Prostate gland (tissue), 2 donors: ENCODE measurements around the gene MS4A6E. TPM values are rescaled to one million over a fixed set of nuclear protein-coding genes. Genes with fewer than 3 reads are reported as not detected.

ENCODE experiments used
- DNase-seq: peaks from one replicate; pipeline ENCODE4 v3.0.0-alpha.2; 2019; ENCODE audit warnings: low spot score
- H3K27ac ChIP-seq, 2 donors: fragments of 200-600 bp; sonication (generic); 2 replicates each; pipeline ENCODE4 v1.5.1; 2017 to 2019
- H3K27me3 ChIP-seq: fragments of 200-600 bp; sonication (generic); replicated peaks from 2 replicates; pipeline ENCODE4 v1.5.1; 2019; ENCODE audit not compliant: insufficient read depth
- H3K36me3 ChIP-seq, 2 donors: fragments of 200-600 bp; sonication (generic); 1 replicate in 1 of 2; 2 replicates in 1 of 2; pipeline versions ENCODE4 v1.5.1 to v1.8.1; 2017 to 2019
- H3K4me1 ChIP-seq: fragments of 200-600 bp; sonication (generic); replicated peaks from 2 replicates; pipeline ENCODE4 v1.5.1; 2019
- H3K4me3 ChIP-seq, 2 donors: fragments of 200-600 bp; sonication (generic); 2 replicates each; pipeline ENCODE4 v1.5.1; 2017 to 2019
- H3K9me3 ChIP-seq: fragments of 200-600 bp; sonication (generic); 2 replicates; pipeline ENCODE4 v1.5.1; 2017
- POLR2A ChIP-seq: fragments of 450-650 bp; IDR thresholded peaks from one replicate; pipeline ENCODE4 v1.6.1; 2016; ENCODE audit warnings: antibody characterized with exemption, mild to moderate bottlenecking
- POLR2AphosphoS5 ChIP-seq: sonication (generic); formaldehyde crosslinking; IDR thresholded peaks from one replicate; pipeline ENCODE4 v1.6.1; 2017; ENCODE audit warnings: antibody characterized with exemption
- WGBS: methylation state at CpG from one replicate; pipeline ENCODE4 v1.1.5; 2018; 5-methylcytosine and 5-hydroxymethylcytosine counted together
- intact Hi-C: fragments of 100-400 bp; cut with DNase I; formaldehyde crosslinking; loops from one replicate; pipeline ENCODE4 v1.14.2; 2022
- total RNA-seq, 2 donors: library from RNA; depleted of rRNA; stranded (reverse); fragments of >200 nt; gene quantifications; one replicate each; pipeline ENCODE4 v1.1.0, GENCODE V29; 2016
- TF ChIP-seq, protein P1 (sequence below), 4 experiments: fragments of 200-600 bp in 2 of 4; fragments of 450-650 bp in 2 of 4; sonication (generic) in 2 of 4; IDR thresholded peaks; 1 replicate in 3 of 4; 2 replicates in 1 of 4; pipeline ENCODE4 v1.5.1; 2016 to 2019; ENCODE audit warnings: antibody characterized with exemption in 4 of 4, mild to moderate bottlenecking in 2 of 4, moderate library complexity in 2 of 4

Gene MS4A6E
- total RNA-seq, 2 donors from 2014 or later, result 1.4 TPM; not detected in 1

GRCh38 chr11:60348116-60348515 lies 21.1 kb downstream of the MS4A6E start:
- H3K27me3 ChIP-seq, result no peaks in the 10 kb centered on the region
- intact Hi-C loops, result no loop called here
- no peaks in the 10 kb centered on the region for H3K36me3 ChIP-seq
- no peaks in the 10 kb centered on the region for H3K4me1 ChIP-seq
- no peak overlapping the region for H3K4me3 ChIP-seq
- no peak for DNase-seq
- TF ChIP-seq POLR2AphosphoS5 (no peak), POLR2A (no peak)
- TF ChIP-seq, protein P1, sequence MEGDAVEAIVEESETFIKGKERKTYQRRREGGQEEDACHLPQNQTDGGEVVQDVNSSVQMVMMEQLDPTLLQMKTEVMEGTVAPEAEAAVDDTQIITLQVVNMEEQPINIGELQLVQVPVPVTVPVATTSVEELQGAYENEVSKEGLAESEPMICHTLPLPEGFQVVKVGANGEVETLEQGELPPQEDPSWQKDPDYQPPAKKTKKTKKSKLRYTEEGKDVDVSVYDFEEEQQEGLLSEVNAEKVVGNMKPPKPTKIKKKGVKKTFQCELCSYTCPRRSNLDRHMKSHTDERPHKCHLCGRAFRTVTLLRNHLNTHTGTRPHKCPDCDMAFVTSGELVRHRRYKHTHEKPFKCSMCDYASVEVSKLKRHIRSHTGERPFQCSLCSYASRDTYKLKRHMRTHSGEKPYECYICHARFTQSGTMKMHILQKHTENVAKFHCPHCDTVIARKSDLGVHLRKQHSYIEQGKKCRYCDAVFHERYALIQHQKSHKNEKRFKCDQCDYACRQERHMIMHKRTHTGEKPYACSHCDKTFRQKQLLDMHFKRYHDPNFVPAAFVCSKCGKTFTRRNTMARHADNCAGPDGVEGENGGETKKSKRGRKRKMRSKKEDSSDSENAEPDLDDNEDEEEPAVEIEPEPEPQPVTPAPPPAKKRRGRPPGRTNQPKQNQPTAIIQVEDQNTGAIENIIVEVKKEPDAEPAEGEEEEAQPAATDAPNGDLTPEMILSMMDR (IDR thresholded peaks at IDR 0.05), result no peak
- WGBS, result 59% methylated on average over 2 of the region's 2 CpGs
- H3K27ac ChIP-seq, result no peak overlapping the region
- H3K9me3 ChIP-seq, result no peaks in the 10 kb centered on the region

- no peaks in the 10 kb centered on the region for H3K27me3 ChIP-seq
- intact Hi-C loops, result no loop called here
- H3K27ac ChIP-seq, result no peak overlapping the region
- DNase-seq, result no peak
- no peaks in the 10 kb centered on the region for H3K9me3 ChIP-seq
- no peaks in the 10 kb centered on the region for H3K36me3 ChIP-seq
- WGBS, result 89% methylated on average over 1 of the region's 1 CpG
- no peaks in the 10 kb centered on the region for H3K4me1 ChIP-seq
- TF ChIP-seq POLR2AphosphoS5, result no peak
- TF ChIP-seq, protein P1 (IDR thresholded peaks at IDR 0.05), result no peak
- TF ChIP-seq POLR2A, result no peak
- H3K4me3 ChIP-seq, result no peak overlapping the region
Observed at GRCh38 chr11:60349990-60350389, 22.9 kb downstream of the MS4A6E start.

DNA sequence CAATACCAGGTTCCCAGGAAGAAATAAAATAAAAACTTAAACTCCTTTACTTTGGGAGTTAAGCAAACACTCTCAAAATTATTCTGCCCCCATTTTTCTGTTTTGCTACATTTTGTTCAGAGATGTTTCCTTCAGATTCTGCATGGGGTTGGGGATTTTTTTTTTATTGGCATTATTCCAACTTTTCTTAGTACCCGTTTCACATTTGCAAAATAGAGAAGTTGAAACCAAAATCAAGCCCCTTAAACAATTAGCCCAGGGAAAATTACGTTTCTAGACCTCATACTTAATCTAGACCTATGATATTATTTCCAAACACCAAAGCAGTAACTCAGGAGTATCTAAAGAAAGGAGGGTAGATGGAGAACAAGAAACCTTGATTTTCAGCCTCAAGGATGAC lies 30.7 kb downstream of the MS4A6E start:
- Histone ChIP-seq H3K27ac (no peak overlapping the region), H3K9me3 (no peaks in the 10 kb centered on the region), H3K27me3 (no peaks in the 10 kb centered on the region), H3K4me3 (no peak overlapping the region), H3K4me1 (no peaks in the 10 kb centered on the region), H3K36me3 (no peaks in the 10 kb centered on the region)
- 37% methylated on average over 2 of the region's 2 CpGs for WGBS
- no peak for TF ChIP-seq POLR2A
- no peak for TF ChIP-seq POLR2AphosphoS5
- TF ChIP-seq, protein P1 (IDR thresholded peaks at IDR 0.05), result no peak
- no peak for DNase-seq
- intact Hi-C loops, result no loop called here

- H3K27me3 ChIP-seq, result no peaks in the 10 kb centered on the region
- 77% methylated on average over 4 of the region's 4 CpGs for WGBS
- DNase-seq, result no peak
- H3K9me3 ChIP-seq, result no peaks in the 10 kb centered on the region
- H3K4me3 ChIP-seq, result no peak overlapping the region
- TF ChIP-seq, protein P1 (IDR thresholded peaks at IDR 0.05), result no peak
- no peak for TF ChIP-seq POLR2AphosphoS5
- no peak for TF ChIP-seq POLR2A
- H3K27ac ChIP-seq, result no peak overlapping the region
- intact Hi-C loops, result no loop called here
- H3K4me1 ChIP-seq, result no peaks in the 10 kb centered on the region
- no peaks in the 10 kb centered on the region for H3K36me3 ChIP-seq
Observed at GRCh38 chr11:60360621-60361020, 33.6 kb downstream of the MS4A6E start.

DNA sequence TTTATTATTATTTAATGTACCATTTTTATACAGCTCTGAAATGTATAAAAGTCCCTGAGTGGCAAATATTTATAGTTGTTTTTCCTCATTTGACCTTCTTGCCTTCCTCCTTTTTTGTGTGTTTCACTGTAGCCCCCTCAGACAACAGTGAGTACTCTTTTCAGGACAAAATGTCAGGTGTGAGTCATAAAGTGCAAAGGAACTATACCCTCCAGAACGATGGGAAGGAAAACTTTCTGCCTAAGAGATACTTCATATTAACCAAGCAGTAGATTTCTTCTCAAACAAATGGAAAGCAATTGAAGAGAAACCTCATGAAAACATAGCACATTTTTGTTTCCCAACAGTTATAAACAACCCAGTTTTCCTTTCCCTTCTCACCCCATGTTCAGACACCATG lies 35.2 kb downstream of the MS4A6E start:
- H3K4me3 ChIP-seq, result no peak overlapping the region
- DNase-seq, result no peak
- H3K36me3 ChIP-seq, result no peaks in the 10 kb centered on the region
- no peaks in the 10 kb centered on the region for H3K4me1 ChIP-seq
- H3K27ac ChIP-seq, result no peak overlapping the region
- 24% methylated on average over 1 of the region's 1 CpG for WGBS
- no peak for TF ChIP-seq POLR2A
- TF ChIP-seq POLR2AphosphoS5, result no peak
- intact Hi-C loops, result no loop called here
- no peaks in the 10 kb centered on the region for H3K27me3 ChIP-seq
- H3K9me3 ChIP-seq, result no peaks in the 10 kb centered on the region
